Keratinocyte (primary cell): Measurements from ENCODE around the gene ERC1.

Experiments
- CTCF ChIP-seq, 3 experiments: IDR thresholded peaks in 1 of 3; conservative IDR thresholded peaks in 1 of 3; optimal IDR thresholded peaks in 1 of 3; 2 replicates in 2 of 3; 3 replicates in 1 of 3; pipeline versions ENCODE3 to v1.5.1; 2011; ENCODE audit warnings: low read length in 3 of 3, mild to moderate bottlenecking in 3 of 3, moderate library complexity in 2 of 3, control low read depth in 1 of 3, inconsistent platforms in 1 of 3; ENCODE audit not compliant: insufficient read depth in 2 of 3; ENCODE audit errors: extremely low read depth in 1 of 3
- EZH2 ChIP-seq: IDR thresholded peaks from one replicate; pipeline ENCODE4 v1.6.1; 2012; ENCODE audit warnings: inconsistent platforms, mild to moderate bottlenecking, low read length, moderate library complexity

- TF ChIP-seq CTCF (optimal IDR thresholded peaks at IDR 0.05 in 1 of 3, IDR thresholded peaks at IDR 0.05 in 1 of 3, conservative IDR thresholded peaks at IDR 0.05 in 1 of 3; ENCODE audit: extremely low read depth in 1 of 3, insufficient read depth in 2 of 3, low read length in 3 of 3) (no peak), EZH2 (no peak)
These were observed 290.8 kb downstream of the ERC1 start for GRCh38 chr12:1281683-1282366.
